Activated CD4-positive, alpha-beta T cell treated with anti-CD3 and anti-CD28 coated beads, Interleukin-2, amount 50 U/mL, for 1 hour (primary cell): ENCODE data around the gene QKI.

Experiments
- DNase-seq: peaks from one replicate; pipeline ENCODE4 v3.0.0-alpha.2; 2020

The QKI gene

GRCh38 chr6:163393923-163394322, 20.6 kb upstream of the QKI start:
- DNase-seq, result no peak

DNA sequence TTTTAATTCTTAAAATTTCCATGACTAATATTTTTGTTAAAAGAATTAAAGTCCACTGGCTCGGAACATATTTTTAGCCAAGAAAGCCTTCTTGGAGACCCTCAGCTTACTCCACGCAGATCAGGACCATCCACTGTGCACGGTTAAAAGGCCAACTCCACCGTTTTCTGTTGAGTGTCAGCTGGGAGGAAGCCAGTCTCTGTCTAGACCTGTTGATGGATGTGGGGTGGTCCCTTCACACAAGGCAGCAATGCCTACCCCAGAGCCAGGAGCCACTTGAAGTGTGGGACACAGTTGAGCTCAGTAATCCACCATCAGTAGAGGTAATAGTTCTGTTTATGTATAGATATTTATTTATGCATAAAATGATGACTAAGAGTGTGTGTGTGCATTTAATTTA, 19.9 kb upstream of the QKI start:
- no peak for DNase-seq

DNA sequence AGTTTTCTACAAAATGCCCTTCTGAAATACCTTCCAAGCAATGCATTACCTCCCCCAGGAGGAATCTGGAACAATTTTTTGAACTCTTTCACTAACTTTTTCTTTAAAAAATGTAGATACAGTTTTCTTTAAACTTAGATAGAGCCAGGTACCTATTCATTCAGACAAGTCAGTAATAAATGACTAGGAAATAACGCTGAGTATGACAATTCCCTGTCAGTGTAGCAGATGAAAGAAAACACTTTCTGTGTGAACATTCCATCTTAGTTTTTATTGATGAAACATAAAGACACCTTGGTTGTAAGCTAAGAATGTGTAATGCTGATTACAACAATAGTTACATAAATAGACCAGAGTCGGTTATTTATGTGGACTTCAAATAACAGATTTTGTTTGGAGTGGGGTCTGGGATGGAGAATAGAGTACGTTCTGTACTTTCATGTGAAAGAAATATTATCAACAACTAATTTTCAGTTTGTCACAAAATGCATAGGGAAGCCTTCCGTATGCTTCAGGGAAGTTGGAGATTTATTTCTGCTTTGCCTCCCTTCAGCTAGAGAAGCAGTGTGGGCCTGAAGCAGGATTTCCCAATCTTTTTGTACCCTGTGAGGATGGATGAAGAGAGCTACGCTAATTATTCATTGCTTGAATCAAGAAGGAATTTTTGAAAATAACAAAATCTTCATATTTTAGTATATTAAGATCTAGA, 19.2 kb upstream of the QKI start:
- DNase-seq, result no peak

GRCh38 chr6:163395831-163396185, 18.7 kb upstream of the QKI start:
- no peak for DNase-seq

GRCh38 chr6:163397326-163397725, 17.2 kb upstream of the QKI start:
- DNase-seq, result no peak

DNA sequence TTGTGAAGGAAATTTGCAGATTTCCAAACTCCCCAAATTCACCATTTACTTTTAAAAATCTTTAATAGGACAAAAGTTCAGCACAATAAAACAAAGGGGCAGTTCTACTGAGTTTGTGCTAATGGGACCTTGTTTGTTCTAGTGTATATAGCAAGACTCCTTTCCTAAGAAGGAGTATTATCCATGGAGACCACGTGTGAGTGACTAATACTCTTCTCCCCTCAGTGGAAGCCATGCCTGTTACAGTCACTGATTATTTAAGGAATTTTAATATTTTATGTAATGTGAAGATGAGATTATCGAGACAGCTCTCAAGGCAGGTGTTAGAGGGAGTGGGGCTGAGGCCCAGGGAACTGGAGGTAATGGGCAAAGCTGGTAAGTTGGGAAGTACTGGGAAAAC, 16.4 kb upstream of the QKI start:
- DNase-seq, result no peak

GRCh38 chr6:163398815-163399214, 15.7 kb upstream of the QKI start:
- no peak for DNase-seq

- no peak for DNase-seq
These were observed 14.0 kb upstream of the QKI start for GRCh38 chr6:163400509-163400908.

- no peak for DNase-seq
These were observed 13.3 kb upstream of the QKI start for GRCh38 chr6:163401039-163401885.

GRCh38 chr6:163402616-163403015, 11.9 kb upstream of the QKI start:
- no peak for DNase-seq

DNA sequence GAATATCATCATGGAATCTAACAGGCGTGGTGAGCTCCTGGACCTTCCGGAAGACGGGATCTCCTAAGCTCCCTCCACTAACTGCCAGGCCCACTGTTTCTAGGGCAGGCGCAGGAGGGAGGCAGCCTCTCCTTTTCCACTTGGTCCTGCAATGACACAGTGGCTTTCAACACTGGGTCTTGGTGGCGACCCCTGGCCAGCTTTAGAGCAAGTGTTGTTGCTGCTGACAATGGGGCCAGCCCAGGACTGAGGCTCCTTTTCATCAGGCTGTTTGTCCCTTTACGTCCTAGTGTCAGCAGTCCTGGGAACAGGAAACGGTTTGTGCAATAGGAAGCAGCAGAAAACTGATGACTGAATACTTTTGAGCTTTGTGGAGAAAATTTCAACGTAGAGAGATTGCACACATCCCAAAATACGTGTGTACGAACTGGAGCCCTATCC, 9.7 kb upstream of the QKI start:
- no peak for DNase-seq

DNA sequence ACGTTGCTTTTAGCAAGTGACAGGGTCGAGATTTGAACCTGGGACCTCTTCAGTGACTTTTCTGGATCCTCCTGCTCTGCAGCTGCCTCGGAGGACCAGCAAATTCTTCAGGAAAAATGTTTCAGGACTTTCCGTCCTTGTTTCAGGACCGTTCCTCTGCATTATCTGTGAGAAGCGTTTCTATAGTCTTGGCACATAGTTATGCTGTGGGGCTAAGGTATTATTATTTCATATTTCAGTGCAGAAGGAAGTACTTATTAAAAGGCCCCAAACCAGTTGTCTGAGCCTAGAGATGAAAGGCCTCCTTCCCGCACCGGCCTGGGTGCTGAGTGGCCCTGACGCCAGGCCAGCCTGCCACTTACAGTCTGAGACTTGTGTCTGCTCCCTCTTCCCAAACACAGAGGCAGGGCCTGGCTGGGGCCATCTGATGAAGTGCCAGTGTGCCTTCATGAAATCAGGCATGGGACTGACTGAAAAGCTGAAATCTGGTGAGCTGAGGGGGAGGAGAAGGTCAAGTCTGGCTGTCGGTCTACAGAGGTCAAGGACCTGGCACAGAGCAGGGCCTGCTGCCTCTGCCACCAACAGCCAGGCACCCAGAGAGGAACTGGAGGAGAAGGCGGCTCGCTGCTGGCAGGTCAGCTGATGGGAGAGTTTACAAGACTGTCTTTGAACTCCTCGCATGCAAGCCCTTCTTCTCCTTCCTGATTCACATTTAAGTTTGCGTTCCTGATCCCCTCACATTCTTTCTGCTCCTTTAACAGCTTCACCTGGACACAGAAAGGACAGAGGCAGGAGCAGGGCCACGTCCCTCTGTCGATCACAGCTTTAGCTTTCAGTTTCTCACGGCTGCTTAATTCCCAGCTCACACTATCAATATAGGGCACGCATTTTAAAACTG, 8.9 kb upstream of the QKI start:
- DNase-seq, result no peak

DNA sequence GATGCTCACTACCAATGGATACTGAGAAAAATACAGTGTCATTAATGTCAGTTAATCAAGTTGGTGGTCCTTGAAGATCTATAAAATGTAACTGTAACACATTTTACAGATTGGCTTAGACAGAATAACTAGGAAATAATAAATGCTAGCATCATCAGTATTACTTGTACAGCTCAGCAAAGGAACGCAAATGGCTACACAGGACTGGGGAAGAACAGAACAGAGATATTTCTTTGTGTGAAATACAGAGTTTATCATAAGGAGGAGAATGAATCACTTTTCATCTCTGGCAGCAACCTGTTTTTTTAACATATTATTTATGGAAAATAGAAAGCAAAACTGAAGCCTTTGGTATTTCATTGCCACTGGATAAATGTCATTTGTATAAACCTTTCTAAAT, 8.2 kb upstream of the QKI start:
- no peak for DNase-seq

- no peak for DNase-seq
These were observed 7.7 kb upstream of the QKI start for GRCh38 chr6:163406830-163407229.

GRCh38 chr6:163408352-163408991, 6.0 kb upstream of the QKI start:
- DNase-seq, result no peak

DNA sequence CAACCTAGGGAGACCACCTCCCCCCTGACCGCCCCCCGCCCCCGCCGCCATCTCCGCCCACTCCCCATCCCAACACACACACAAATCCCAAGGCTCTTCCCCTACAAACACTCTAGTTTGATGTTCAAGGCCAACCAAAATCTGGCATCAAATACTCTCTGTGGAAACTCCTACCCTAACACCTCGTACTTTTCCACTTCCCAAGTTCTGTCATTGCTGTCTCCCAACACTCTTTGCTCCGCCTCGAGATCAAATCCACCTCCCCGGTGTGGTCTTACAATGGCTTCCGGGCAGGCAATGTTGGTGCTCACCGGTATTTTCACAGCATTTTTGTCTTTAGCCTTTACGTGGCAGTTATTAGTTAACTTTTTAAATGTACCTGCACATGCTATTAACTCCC, 4.8 kb upstream of the QKI start:
- DNase-seq, result no peak

DNA sequence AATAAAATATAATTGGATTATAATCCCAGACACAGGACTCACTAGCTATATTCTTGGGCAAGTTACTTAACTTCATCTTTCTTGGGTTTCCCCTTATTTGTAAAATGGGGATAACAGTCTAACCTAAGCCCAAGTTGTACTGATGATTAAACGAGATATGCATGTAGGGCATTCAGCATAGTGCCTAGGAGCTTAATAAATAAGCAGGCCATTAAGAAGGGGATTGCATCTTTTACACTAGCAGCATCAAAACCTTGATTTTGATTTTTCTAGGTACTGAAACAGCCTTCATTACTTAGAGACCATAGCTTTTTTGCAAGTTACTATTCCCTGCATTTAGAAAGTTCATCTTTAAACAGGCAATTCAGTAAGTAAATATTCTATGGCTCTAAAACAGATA, 2.2 kb upstream of the QKI start:
- no peak for DNase-seq

DNA sequence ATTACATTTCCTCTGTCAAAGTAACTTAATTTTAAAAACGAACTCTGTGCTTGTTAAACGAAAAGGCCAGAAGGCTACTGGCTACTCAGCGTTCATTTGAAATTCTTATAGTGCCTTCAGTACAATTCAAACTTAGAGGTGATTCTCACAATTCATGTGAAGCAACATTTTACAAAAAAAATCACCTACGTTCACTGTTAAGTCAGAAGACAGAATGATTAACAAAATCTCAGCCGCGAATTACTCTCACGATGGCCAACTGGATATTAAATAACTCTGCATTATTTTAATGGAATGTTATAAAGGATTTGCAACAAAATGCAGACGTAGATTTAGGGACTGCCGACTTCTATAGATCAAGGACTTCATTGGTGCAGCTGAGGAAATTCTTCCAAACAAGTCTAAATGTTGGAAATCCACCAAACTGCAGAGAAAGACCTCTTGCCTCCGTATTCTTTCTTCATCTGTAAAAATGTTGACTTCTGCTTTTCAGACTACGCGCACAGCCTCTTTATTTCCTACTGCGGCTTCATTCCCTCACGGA, 1.6 kb upstream of the QKI start:
- DNase-seq, result no peak

DNA sequence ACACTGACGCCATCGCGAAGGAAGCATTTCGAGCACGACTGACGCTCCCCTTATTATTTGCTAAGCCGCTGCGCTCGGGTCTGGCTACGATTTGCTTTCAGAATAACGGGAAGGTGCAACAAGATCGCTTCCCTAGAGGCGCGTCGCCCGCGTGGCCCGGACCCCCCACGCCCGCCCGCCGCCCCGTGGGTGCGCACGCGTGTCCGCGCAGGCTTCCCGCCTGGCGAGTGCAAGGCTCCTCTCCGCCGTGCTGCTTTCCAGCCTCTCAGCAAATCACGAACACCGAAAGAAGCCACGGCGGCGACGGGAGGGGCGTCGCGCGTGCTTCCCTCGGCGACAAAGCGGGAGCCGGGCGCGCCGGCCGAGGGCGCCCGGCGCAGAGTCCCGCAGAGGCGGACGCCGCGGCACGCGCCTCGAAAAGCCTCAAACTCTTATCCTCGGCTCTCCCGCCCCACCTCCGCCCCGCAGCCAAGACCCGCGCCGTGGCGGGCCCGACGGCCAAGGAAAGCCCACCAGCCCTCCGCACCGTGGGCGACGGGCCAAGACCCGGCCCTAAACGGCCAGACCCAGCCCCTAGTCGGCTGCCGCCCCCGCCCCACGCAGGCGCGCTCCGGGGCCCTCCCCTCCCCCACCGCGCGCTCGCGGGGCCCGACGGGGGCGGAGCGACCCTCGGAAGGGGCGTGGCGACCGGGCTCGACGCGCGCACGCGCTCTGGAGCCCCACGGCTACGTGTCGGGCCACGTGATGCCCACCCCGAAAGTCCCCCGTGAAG, 987 bp upstream of the QKI start:
- DNase-seq, result peak; percentile 88

GRCh38 chr6:163414946-163415619, 565 bp downstream of the QKI start:
- DNase-seq, result peak; percentile 24
